ENCODE data around the gene MXI1. TPM values are rescaled to one million over a fixed set of nuclear protein-coding genes. Genes with fewer than 3 reads are reported as not detected.

MXI1 gene
- polyA plus RNA-seq, 1 experiment = 17.1 TPM

- POLR2A ChIA-PET = interaction anchor here (0.9 kb wide), 1 partner anchor 13 kb away, joined by 6 read pairs; no protein-coding TSS in a partner anchor
- DNase-seq (ENCODE audit: low read depth) = no peak
- peak overlapping the region; percentile 75 for H3K4me3 ChIP-seq (ENCODE audit: low read depth, low read length)
- H3K27me3 ChIP-seq (ENCODE audit: control insufficient read depth, insufficient read depth, low read length) = peaks cover 2% of the 10 kb centered on the region
- CTCF ChIA-PET = interaction anchor here (0.6 to 3.5 kb wide), 6 partner anchors 13 to 81 kb away, joined by 3 to 15 read pairs (median 7); no protein-coding TSS in a partner anchor
- H3K36me3 ChIP-seq (ENCODE audit: control insufficient read depth, insufficient read depth, low read length) = no peaks in the 10 kb centered on the region
- TF ChIP-seq CTCF (IDR thresholded peaks at IDR 0.05; ENCODE audit: insufficient read depth, low read depth, low read length) = peak; percentile 30; the same call in 1 of the 2 replicates
Measured at GRCh38 chr10:110208614-110209453, 1.4 kb downstream of the MXI1 start.

- POLR2A ChIA-PET = no interaction called here
- Histone ChIP-seq H3K36me3 (ENCODE audit: control insufficient read depth, insufficient read depth, low read length) (no peaks in the 10 kb centered on the region), H3K27me3 (ENCODE audit: control insufficient read depth, insufficient read depth, low read length) (no peaks in the 10 kb centered on the region; the same call in 1 of the 2 replicates), H3K4me3 (ENCODE audit: low read depth, low read length) (peak overlapping the region; percentile 75)
- CTCF ChIA-PET = interaction anchor here (1.5 to 3.5 kb wide), 4 partner anchors 12 to 71 kb away, joined by 3 to 15 read pairs (median 10); no protein-coding TSS in a partner anchor
- DNase-seq (ENCODE audit: low read depth) = no peak
- no peak for TF ChIP-seq CTCF (IDR thresholded peaks at IDR 0.05; ENCODE audit: insufficient read depth, low read depth, low read length)
Measured at GRCh38 chr10:110209454-110209925, 2.1 kb downstream of the MXI1 start.

GRCh38 chr10:110209926-110210673 is 2.7 kb downstream of the MXI1 start:
- POLR2A ChIA-PET = interaction anchor here (0.5 kb wide), 1 partner anchor 669 kb away, joined by 4 read pairs; no protein-coding TSS in a partner anchor
- Histone ChIP-seq H3K36me3 (ENCODE audit: control insufficient read depth, insufficient read depth, low read length) (no peaks in the 10 kb centered on the region), H3K27me3 (ENCODE audit: control insufficient read depth, insufficient read depth, low read length) (no peaks in the 10 kb centered on the region; the same call in 1 of the 2 replicates), H3K4me3 (ENCODE audit: low read depth, low read length) (peak overlapping the region; percentile 75)
- CTCF ChIA-PET = interaction anchor here (0.6 to 3.5 kb wide), 7 partner anchors 12 to 77 kb away, joined by 3 to 15 read pairs (median 7); no protein-coding TSS in a partner anchor
- no peak for TF ChIP-seq CTCF (IDR thresholded peaks at IDR 0.05; ENCODE audit: insufficient read depth, low read depth, low read length)
- DNase-seq (ENCODE audit: low read depth) = no peak

DNA sequence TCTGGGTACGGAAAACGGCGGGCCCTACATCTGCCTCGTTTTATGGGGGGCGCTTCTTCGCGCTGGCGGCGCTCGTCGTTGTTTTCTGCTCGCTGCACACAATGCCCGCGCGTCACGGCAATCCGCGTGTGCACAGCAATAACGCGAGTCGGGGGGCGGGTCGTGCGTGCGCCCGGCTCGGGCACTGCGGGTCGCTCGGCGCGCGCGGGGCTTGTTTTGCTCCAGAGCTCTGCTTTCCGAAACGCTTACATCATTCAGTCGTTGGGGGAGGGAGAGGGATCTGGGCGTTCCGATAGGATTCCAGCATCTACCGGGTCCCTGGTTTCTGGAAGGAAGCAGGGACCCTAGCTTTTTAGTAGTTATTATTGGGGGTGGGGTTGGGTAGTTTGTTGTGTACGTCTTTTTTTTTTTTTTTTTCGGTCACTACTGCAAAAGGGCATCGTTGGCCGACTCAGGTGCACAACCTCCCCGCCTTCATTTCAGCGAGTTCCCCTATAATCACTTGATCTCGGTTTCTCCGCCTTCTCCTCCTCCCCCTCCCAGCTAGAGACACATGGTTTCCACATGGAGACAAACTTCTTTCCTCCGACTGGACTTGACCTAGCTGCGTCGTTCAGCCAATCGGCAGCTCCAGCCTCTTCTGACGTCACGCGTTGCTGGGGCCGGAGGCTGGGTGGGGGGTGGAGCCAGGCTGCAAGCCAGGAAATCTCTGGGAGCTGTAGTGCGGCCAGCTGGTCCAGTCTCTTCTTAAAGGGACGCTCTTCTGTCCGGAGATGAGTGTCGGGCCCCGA is 3.5 kb downstream of the MXI1 start:
- ChIA-PET POLR2A (interaction anchor here (0.5 to 0.7 kb wide), 3 partner anchors 9 to 668 kb away, joined by 3 to 15 read pairs (median 4); no protein-coding TSS in a partner anchor), CTCF (interaction anchor here (0.6 to 1.8 kb wide), 6 partner anchors 14 to 85 kb away, joined by 3 to 7 read pairs (median 3); no protein-coding TSS in a partner anchor)
- DNase-seq (ENCODE audit: low read depth) = peak; percentile 92
- TF ChIP-seq CTCF (IDR thresholded peaks at IDR 0.05; ENCODE audit: insufficient read depth, low read depth, low read length) = no peak
- Histone ChIP-seq H3K4me3 (ENCODE audit: low read depth, low read length) (peak overlapping the region; percentile 75), H3K36me3 (ENCODE audit: control insufficient read depth, insufficient read depth, low read length) (no peaks in the 10 kb centered on the region), H3K27me3 (ENCODE audit: control insufficient read depth, insufficient read depth, low read length) (no peaks in the 10 kb centered on the region)
